Parathyroid adenoma (tissue), 2 donors: Measurements from ENCODE around the gene SND1.

Experiments used
- H2AFZ ChIP-seq: fragments of 300-600 bp; sonication (generic); one replicate; pipeline ENCODE4 v1.7.0; 2017; ENCODE audit warnings: antibody characterized with exemption, mild to moderate bottlenecking
- H3K27ac ChIP-seq: fragments of 300-600 bp; sonication (generic); one replicate; pipeline ENCODE4 v1.7.0; 2017
- H3K27me3 ChIP-seq: fragments of 300-600 bp; sonication (generic); one replicate; pipeline ENCODE4 v1.7.0; 2017; ENCODE audit warnings: low read length; ENCODE audit not compliant: control insufficient read depth, insufficient read depth
- H3K36me3 ChIP-seq: fragments of 300-600 bp; sonication (generic); one replicate; pipeline ENCODE4 v1.7.0; 2017; ENCODE audit warnings: low read length; ENCODE audit not compliant: control insufficient read depth, insufficient read depth
- H3K4me1 ChIP-seq: fragments of 300-600 bp; sonication (generic); one replicate; pipeline ENCODE4 v1.7.0; 2017; ENCODE audit warnings: control low read depth
- H3K4me2 ChIP-seq: fragments of 300-600 bp; sonication (generic); one replicate; pipeline ENCODE4 v1.7.0; 2017; ENCODE audit warnings: low read length
- H3K4me3 ChIP-seq: fragments of 300-600 bp; sonication (generic); one replicate; pipeline ENCODE4 v1.7.0; 2017; ENCODE audit warnings: low read depth, low read length
- H3K79me2 ChIP-seq: fragments of 300-600 bp; sonication (generic); one replicate; pipeline ENCODE4 v1.7.0; 2017; ENCODE audit warnings: control low read depth
- H3K9ac ChIP-seq: fragments of 300-600 bp; sonication (generic); one replicate; pipeline ENCODE4 v1.7.0; 2017; ENCODE audit warnings: mild to moderate bottlenecking
- H3K9me3 ChIP-seq: fragments of 300-600 bp; sonication (generic); one replicate; pipeline ENCODE4 v1.7.0; 2017; ENCODE audit warnings: low read length; ENCODE audit not compliant: control insufficient read depth
- TF ChIP-seq, protein P1 (sequence below): fragments of 300-600 bp; sonication (generic); IDR thresholded peaks from one replicate; pipeline ENCODE4 v1.7.0; 2017; ENCODE audit warnings: antibody characterized with exemption, mild to moderate bottlenecking
- donor health status: primary hyperparathyroidism.

The SND1 gene

DNA sequence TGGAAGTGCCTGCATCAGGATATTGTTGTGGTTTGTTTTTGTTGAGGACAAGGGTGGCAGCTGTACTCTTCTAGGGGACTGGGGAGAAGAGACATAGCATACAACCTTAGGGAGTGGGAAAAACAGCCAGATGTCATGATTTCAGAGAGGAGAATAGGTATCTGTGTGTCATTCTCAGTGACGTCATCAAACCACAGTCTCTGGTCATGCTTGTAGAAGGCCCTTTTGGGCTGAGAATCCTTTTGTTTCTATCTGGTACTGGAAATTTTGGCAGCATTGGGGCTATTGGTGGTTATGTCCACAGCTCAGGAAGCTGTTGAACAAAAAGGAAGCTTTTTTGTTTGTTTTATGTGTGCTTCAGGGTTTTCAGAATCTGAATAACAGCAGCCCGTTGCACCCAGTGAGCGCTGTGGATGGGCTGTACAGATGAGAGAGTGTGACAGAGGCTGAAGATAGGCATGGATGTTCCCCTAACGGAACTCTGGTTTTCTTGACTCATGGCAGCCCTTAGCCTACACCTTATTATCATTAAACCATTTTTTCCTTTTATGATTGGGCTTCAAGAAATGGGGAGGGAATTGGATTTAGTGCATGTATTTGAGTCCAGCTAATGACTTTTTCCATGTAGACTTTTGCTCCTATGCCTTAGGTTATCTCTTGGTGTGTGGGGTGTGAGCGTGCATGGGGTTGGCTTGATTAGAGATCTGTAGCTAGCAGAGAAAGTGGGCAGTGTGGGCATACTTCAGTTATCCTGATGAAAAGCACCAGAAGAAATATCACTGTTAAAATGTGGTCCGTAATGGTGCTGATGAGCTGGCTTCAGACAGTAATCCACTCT is 65.7 kb downstream of the SND1 start:
- Histone ChIP-seq H3K4me1 (no peaks in the 10 kb centered on the region), H3K27ac (no peak overlapping the region), H3K9me3 (no peaks in the 10 kb centered on the region), H3K4me3 (no peak overlapping the region), H3K79me2 (peaks cover 11% of the 10 kb centered on the region), H2AFZ (no peak overlapping the region), H3K27me3 (no peaks in the 10 kb centered on the region), H3K4me2 (no peak overlapping the region), H3K9ac (no peak overlapping the region), H3K36me3 (no peaks in the 10 kb centered on the region)
- TF ChIP-seq, protein P1, sequence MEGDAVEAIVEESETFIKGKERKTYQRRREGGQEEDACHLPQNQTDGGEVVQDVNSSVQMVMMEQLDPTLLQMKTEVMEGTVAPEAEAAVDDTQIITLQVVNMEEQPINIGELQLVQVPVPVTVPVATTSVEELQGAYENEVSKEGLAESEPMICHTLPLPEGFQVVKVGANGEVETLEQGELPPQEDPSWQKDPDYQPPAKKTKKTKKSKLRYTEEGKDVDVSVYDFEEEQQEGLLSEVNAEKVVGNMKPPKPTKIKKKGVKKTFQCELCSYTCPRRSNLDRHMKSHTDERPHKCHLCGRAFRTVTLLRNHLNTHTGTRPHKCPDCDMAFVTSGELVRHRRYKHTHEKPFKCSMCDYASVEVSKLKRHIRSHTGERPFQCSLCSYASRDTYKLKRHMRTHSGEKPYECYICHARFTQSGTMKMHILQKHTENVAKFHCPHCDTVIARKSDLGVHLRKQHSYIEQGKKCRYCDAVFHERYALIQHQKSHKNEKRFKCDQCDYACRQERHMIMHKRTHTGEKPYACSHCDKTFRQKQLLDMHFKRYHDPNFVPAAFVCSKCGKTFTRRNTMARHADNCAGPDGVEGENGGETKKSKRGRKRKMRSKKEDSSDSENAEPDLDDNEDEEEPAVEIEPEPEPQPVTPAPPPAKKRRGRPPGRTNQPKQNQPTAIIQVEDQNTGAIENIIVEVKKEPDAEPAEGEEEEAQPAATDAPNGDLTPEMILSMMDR, result no peak

- TF ChIP-seq, protein P1, result no peak
- H3K36me3 ChIP-seq, result no peaks in the 10 kb centered on the region
- no peak overlapping the region for H2AFZ ChIP-seq
- H3K4me2 ChIP-seq, result no peak overlapping the region
- H3K4me1 ChIP-seq, result no peaks in the 10 kb centered on the region
- H3K9ac ChIP-seq, result no peak overlapping the region
- no peak overlapping the region for H3K27ac ChIP-seq
- peaks cover 11% of the 10 kb centered on the region for H3K79me2 ChIP-seq
- no peaks in the 10 kb centered on the region for H3K27me3 ChIP-seq
- H3K4me3 ChIP-seq, result no peak overlapping the region
- no peaks in the 10 kb centered on the region for H3K9me3 ChIP-seq
Measured at GRCh38 chr7:127718340-127718679, 66.3 kb downstream of the SND1 start.

DNA sequence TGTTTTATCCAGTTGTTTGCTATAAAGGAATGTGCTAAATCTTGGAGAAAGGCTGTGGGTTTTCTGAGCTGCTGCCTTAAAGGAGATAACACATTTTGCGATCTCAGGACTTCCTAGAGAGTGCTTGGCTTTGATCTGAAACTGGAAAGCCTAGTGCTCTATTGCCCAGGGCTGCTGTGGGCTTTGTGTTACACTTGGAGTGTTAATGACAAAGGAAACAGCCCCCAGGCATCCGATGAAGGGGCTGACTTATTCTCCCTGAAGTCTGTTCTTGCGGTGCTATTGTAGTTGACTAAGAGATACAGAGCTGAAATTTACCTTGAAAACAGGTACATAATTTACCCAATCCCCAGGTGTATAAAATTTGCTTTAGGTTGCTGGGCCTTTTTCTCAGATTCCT is 74.5 kb downstream of the SND1 start:
- no peak overlapping the region for H3K4me3 ChIP-seq
- no peak overlapping the region for H3K27ac ChIP-seq
- H3K9ac ChIP-seq, result no peak overlapping the region
- H3K4me1 ChIP-seq, result peaks cover 4% of the 10 kb centered on the region
- H3K4me2 ChIP-seq, result no peak overlapping the region
- H2AFZ ChIP-seq, result no peak overlapping the region
- no peaks in the 10 kb centered on the region for H3K9me3 ChIP-seq
- TF ChIP-seq, protein P1, result no peak
- H3K79me2 ChIP-seq, result peaks cover 8% of the 10 kb centered on the region
- no peaks in the 10 kb centered on the region for H3K27me3 ChIP-seq
- no peaks in the 10 kb centered on the region for H3K36me3 ChIP-seq

DNA sequence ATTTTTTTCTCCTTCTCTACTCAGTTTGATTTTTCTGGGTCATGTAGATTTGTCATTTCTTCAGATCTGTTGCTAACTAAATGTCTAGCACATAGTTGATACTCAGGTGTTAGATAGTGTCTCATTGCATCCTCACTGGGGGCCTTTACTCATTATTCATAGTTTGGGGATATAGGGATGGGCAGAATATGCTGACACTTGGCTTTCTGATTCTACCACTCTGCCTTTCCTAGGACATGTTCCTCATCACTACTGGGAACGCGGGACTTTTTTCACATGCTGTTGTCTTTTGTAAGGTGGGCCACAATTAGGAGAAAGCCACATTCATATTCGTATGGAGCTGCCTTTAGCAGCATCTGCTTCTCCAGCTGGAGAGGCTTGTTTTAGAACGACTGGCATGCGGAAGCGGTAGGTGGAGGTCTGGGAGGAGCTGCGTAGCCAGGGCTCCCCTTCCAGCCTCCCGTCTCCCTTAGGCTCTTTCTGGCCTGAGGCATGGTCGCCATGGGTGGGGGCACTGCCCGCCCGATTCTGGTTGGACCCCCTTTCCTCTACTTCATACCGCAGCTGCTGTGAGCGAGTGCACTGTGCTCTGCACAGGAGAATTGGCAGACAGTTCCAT is 78.8 kb downstream of the SND1 start:
- H3K9ac ChIP-seq, result no peak overlapping the region
- no peak overlapping the region for H2AFZ ChIP-seq

More for the DNA sequence above, 78.8 kb downstream of the SND1 start:
- Histone ChIP-seq H3K4me3 (no peak overlapping the region), H3K4me1 (peaks cover 8% of the 10 kb centered on the region), H3K4me2 (no peak overlapping the region), H3K27me3 (no peaks in the 10 kb centered on the region), H3K9me3 (no peaks in the 10 kb centered on the region), H3K36me3 (no peaks in the 10 kb centered on the region), H3K79me2 (peaks cover 13% of the 10 kb centered on the region), H3K27ac (no peak overlapping the region)
- TF ChIP-seq, protein P1, result no peak
